ENCODE results near the gene PDZD8.

GRCh38 chr10:117273980-117274379 is 101.3 kb downstream of the PDZD8 start:
- TF ChIP-seq GATA2 (IDR thresholded peaks at IDR 0.05; ENCODE audit: low read depth, low read length) (no peak), GATA3 (IDR thresholded peaks at IDR 0.05; ENCODE audit: low read depth, low read length) (no peak)
